Karpas-422 (cell line): ENCODE results near the gene SHISAL1. TPM values are rescaled to one million over a fixed set of nuclear protein-coding genes. Genes with fewer than 3 reads are reported as not detected.

ENCODE experiments used
- DNase-seq: peaks from one replicate; pipeline ENCODE4 v3.0.0-alpha.2; 2015
- H2AFZ ChIP-seq: fragments of 200-600 bp; sonication (generic); 2 replicates; pipeline ENCODE4 v1.6.1; 2014; ENCODE audit warnings: antibody characterized with exemption, low read length, mixed read lengths
- H3K27ac ChIP-seq: fragments of 200-600 bp; sonication (generic); 2 replicates; pipeline ENCODE4 v1.5.1; 2014; ENCODE audit warnings: mild to moderate bottlenecking, low read length, moderate library complexity
- H3K27me3 ChIP-seq: fragments of 200-600 bp; sonication (generic); 2 replicates; pipeline ENCODE4 v1.6.1; 2014; ENCODE audit warnings: low read length, mixed read lengths
- H3K36me3 ChIP-seq: fragments of 200-600 bp; sonication (generic); 2 replicates; pipeline ENCODE4 v1.6.1; 2014; ENCODE audit warnings: low read length, mixed read lengths; ENCODE audit not compliant: insufficient read depth
- H3K4me1 ChIP-seq: fragments of 200-600 bp; sonication (generic); 2 replicates; pipeline ENCODE4 v1.6.1; 2014; ENCODE audit warnings: mild to moderate bottlenecking, low read length, mixed read lengths
- H3K4me2 ChIP-seq: fragments of 200-600 bp; sonication (generic); 2 replicates; pipeline ENCODE4 v1.6.1; 2014; ENCODE audit warnings: low read length, low read depth, mild to moderate bottlenecking; ENCODE audit not compliant: poor library complexity, severe bottlenecking
- H3K4me3 ChIP-seq: fragments of 200-600 bp; sonication (generic); 2 replicates; pipeline ENCODE4 v1.5.1; 2014; ENCODE audit warnings: mild to moderate bottlenecking, antibody characterized with exemption, low read length, mixed read lengths
- H3K79me2 ChIP-seq: fragments of 200-600 bp; sonication (generic); 2 replicates; pipeline ENCODE4 v1.6.1; 2014; ENCODE audit warnings: mild to moderate bottlenecking, low read length, mixed read lengths
- H3K9ac ChIP-seq: fragments of 200-600 bp; sonication (generic); 2 replicates; pipeline ENCODE4 v1.6.0; 2014; ENCODE audit warnings: low read length
- H3K9me2 ChIP-seq: fragments of 200-600 bp; sonication (generic), shearing (Covaris generic); replicated peaks from 2 replicates; pipeline ENCODE4 v1.6.0; 2014; ENCODE audit warnings: mild to moderate bottlenecking, low read length, moderate library complexity; ENCODE audit not compliant: insufficient read depth
- H3K9me3 ChIP-seq: fragments of 300-700, 200-600 bp; sonication (generic); 2 replicates; pipeline ENCODE4 v1.6.1; 2014; ENCODE audit warnings: low read length, mixed read lengths
- H4K20me1 ChIP-seq: fragments of 200-600 bp; sonication (generic); 2 replicates; pipeline ENCODE4 v1.6.1; 2014; ENCODE audit warnings: mild to moderate bottlenecking, antibody characterized with exemption, low read length, low read depth; ENCODE audit not compliant: insufficient read depth
- total RNA-seq: library from RNA; depleted of rRNA; stranded (reverse); fragments of >200 nt; shearing (Covaris generic); gene quantifications from 2 replicates; pipeline ENCODE4 v1.2.3, GENCODE V29; 2014; ENCODE audit warnings: low replicate concordance

SHISAL1 gene
- total RNA-seq, 1 experiment from 2014 or later: not detected

DNA sequence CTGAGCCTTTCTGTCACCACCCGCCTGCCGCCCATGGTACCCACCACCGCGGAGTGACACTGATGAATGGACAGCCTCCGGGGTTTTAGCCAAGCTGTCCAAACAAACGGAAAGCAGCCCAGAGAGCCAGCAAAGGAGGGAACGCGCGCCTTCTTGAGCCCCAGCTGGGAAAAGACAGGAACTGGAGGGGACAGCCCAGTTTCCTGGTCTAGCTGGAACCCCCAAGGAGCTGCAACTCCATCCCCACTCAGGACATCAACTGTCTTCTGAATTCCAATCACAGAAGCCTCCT, 33.7 kb downstream of the SHISAL1 start:
- no peaks in the 10 kb centered on the region for H3K9me3 ChIP-seq
- no peaks in the 10 kb centered on the region for H3K79me2 ChIP-seq
- H3K4me1 ChIP-seq: peaks cover 13% of the 10 kb centered on the region
- no peak overlapping the region for H3K4me3 ChIP-seq
- no peak for DNase-seq
- no peak overlapping the region for H3K4me2 ChIP-seq
- H2AFZ ChIP-seq: no peak overlapping the region
- no peaks in the 10 kb centered on the region for H3K27me3 ChIP-seq
- H4K20me1 ChIP-seq: peaks cover 5% of the 10 kb centered on the region; the same call in 1 of the 2 replicates
- no peak overlapping the region for H3K27ac ChIP-seq
- H3K9me2 ChIP-seq: no peaks in the 10 kb centered on the region
- H3K36me3 ChIP-seq: no peaks in the 10 kb centered on the region
- no peak overlapping the region for H3K9ac ChIP-seq

GRCh38 chr22:44278243-44279068, 34.3 kb downstream of the SHISAL1 start:
- Histone ChIP-seq H3K4me2 (no peak overlapping the region), H3K79me2 (no peaks in the 10 kb centered on the region), H3K27ac (no peak overlapping the region), H4K20me1 (peaks cover 5% of the 10 kb centered on the region; the same call in 1 of the 2 replicates), H3K9me3 (no peaks in the 10 kb centered on the region), H3K4me3 (no peak overlapping the region), H3K9ac (no peak overlapping the region), H3K4me1 (peaks cover 13% of the 10 kb centered on the region), H3K9me2 (no peaks in the 10 kb centered on the region), H2AFZ (no peak overlapping the region), H3K27me3 (no peaks in the 10 kb centered on the region), H3K36me3 (no peaks in the 10 kb centered on the region)
- DNase-seq: peak; percentile 67

- Histone ChIP-seq H3K4me2 (no peak overlapping the region), H3K9me3 (no peaks in the 10 kb centered on the region), H3K9me2 (no peaks in the 10 kb centered on the region), H3K4me3 (no peak overlapping the region), H3K27ac (no peak overlapping the region), H3K27me3 (no peaks in the 10 kb centered on the region), H2AFZ (no peak overlapping the region), H3K36me3 (no peaks in the 10 kb centered on the region), H3K79me2 (no peaks in the 10 kb centered on the region), H3K4me1 (peaks cover 13% of the 10 kb centered on the region), H4K20me1 (peaks cover 5% of the 10 kb centered on the region; the same call in 1 of the 2 replicates), H3K9ac (no peak overlapping the region)
- DNase-seq: no peak
Observed at GRCh38 chr22:44277386-44278135, 35.2 kb downstream of the SHISAL1 start.

GRCh38 chr22:44276706-44277356, 35.9 kb downstream of the SHISAL1 start:
- no peaks in the 10 kb centered on the region for H3K9me2 ChIP-seq
- DNase-seq: no peak
- H3K36me3 ChIP-seq: no peaks in the 10 kb centered on the region
- H2AFZ ChIP-seq: no peak overlapping the region
- H3K9me3 ChIP-seq: no peaks in the 10 kb centered on the region
- no peaks in the 10 kb centered on the region for H3K79me2 ChIP-seq
- H3K27ac ChIP-seq: no peak overlapping the region
- no peaks in the 10 kb centered on the region for H3K27me3 ChIP-seq
- H3K9ac ChIP-seq: no peak overlapping the region
- no peak overlapping the region for H3K4me2 ChIP-seq
- peaks cover 5% of the 10 kb centered on the region; the same call in 1 of the 2 replicates for H4K20me1 ChIP-seq
- peaks cover 13% of the 10 kb centered on the region for H3K4me1 ChIP-seq
- no peak overlapping the region for H3K4me3 ChIP-seq

DNA sequence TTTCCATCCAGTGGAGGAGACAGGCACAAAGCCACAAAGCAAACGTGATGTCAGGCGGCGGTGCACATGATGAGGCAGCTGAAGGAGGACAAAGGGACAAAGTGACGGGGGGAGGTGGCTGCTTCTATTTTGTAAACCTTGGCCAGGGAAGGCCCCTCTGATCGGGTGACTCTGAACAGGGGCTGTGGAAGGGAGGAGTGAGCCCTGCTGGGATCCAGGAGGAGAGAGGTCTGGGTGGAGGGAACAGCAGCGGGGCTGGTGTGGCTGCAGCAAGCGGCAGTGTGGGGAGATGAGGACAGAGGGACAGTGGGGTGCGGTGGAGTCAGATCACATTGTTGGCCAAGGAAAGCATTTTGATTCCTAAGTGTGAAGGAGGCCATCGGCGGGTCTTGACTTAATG, 36.7 kb downstream of the SHISAL1 start:
- H3K4me3 ChIP-seq: no peak overlapping the region
- H3K27me3 ChIP-seq: no peaks in the 10 kb centered on the region
- H3K4me1 ChIP-seq: peaks cover 13% of the 10 kb centered on the region
- no peaks in the 10 kb centered on the region for H3K9me3 ChIP-seq
- H3K27ac ChIP-seq: no peak overlapping the region
- no peak overlapping the region for H3K9ac ChIP-seq
- no peaks in the 10 kb centered on the region for H3K9me2 ChIP-seq
- H3K79me2 ChIP-seq: no peaks in the 10 kb centered on the region
- peaks cover 5% of the 10 kb centered on the region; the same call in 1 of the 2 replicates for H4K20me1 ChIP-seq
- no peak overlapping the region for H2AFZ ChIP-seq
- DNase-seq: no peak
- no peak overlapping the region for H3K4me2 ChIP-seq
- no peaks in the 10 kb centered on the region for H3K36me3 ChIP-seq

DNA sequence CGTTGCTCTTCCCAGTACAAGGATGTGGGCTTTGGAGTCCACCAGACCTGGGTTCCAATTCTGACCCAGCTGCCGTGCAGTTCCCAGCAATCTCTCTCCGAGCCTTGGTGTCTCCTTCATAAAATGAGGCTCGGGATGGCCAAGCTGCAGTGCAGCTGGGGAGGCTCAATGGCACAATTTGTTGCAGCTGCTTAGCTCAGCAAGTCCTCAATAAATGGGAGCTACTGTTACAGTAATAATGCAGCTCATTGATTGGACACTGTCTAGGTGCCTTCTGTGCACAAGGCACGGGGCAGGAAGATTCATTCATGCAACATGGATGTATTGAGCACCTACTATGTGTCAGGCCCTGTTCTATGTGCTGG, 37.1 kb downstream of the SHISAL1 start:
- no peak overlapping the region for H3K4me2 ChIP-seq
- no peaks in the 10 kb centered on the region for H3K27me3 ChIP-seq
- H3K4me1 ChIP-seq: peaks cover 13% of the 10 kb centered on the region
- H3K36me3 ChIP-seq: no peaks in the 10 kb centered on the region
- H3K79me2 ChIP-seq: no peaks in the 10 kb centered on the region
- H3K9me3 ChIP-seq: no peaks in the 10 kb centered on the region
- no peak overlapping the region for H3K27ac ChIP-seq
- H3K4me3 ChIP-seq: no peak overlapping the region
- H2AFZ ChIP-seq: no peak overlapping the region
- H4K20me1 ChIP-seq: peaks cover 5% of the 10 kb centered on the region; the same call in 1 of the 2 replicates
- no peaks in the 10 kb centered on the region for H3K9me2 ChIP-seq
- H3K9ac ChIP-seq: no peak overlapping the region
- DNase-seq: no peak

DNA sequence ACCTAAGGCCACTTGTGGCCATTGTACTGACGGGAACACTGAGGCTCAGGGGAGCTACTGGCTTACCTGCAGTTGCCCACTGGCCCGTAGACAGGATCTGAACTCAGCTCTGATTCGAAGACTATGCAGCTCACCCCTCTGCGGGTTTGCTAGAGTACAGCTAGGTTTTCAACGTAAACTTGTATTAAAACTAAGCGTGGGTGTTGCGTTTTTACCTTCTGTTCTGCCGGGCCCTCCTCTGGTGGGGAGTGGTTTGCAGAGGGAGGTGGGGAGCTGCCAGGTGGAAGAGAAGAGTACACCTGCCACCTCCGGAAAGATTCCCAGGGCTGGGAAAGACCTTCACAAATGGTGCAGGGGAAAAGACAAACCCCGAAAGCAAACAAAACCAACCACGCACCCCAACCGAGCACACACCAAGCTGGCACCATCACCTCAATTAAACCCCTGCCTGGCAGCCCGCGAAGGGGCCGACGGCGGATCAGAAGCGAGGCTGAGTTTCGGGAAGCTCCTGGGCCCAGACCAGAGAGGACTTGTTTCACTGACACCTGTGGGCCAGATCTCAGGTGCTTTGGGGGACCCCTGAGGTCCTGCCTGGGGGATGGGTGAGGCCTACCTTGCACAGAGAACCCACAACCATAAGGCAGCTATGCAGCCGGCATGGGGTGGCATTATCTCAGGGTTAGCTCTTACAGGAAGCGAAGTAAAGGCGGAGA, 37.7 kb downstream of the SHISAL1 start:
- no peak overlapping the region for H3K4me2 ChIP-seq
- peaks cover 5% of the 10 kb centered on the region; the same call in 1 of the 2 replicates for H4K20me1 ChIP-seq
- no peak overlapping the region for H3K9ac ChIP-seq
- H3K4me3 ChIP-seq: no peak overlapping the region
- peaks cover 13% of the 10 kb centered on the region for H3K4me1 ChIP-seq
- no peaks in the 10 kb centered on the region for H3K79me2 ChIP-seq
- no peaks in the 10 kb centered on the region for H3K9me2 ChIP-seq
- H3K27ac ChIP-seq: no peak overlapping the region
- H3K36me3 ChIP-seq: no peaks in the 10 kb centered on the region
- H3K27me3 ChIP-seq: no peaks in the 10 kb centered on the region
- no peaks in the 10 kb centered on the region for H3K9me3 ChIP-seq
- no peak for DNase-seq
- no peak overlapping the region for H2AFZ ChIP-seq
